B cell (primary cell): ENCODE measurements around the gene KATNAL1. TPM values are rescaled to one million over a fixed set of nuclear protein-coding genes. Genes with fewer than 3 reads are reported as not detected.

Source experiments
- ATAC-seq: fragments of 200-7000 bp; cut with Tn5 transposase; one replicate; pipeline ENCODE4 v1.10.0; 2021; ENCODE audit warnings: low read depth, mild to moderate bottlenecking, moderate number of reproducible peaks, moderate library complexity
- CTCF ChIA-PET: fragments of 350-600 bp; sonication (Branson Sonifier 250); formaldehyde crosslinking; loops from one replicate; lab custom pipeline; 2021; ENCODE audit warnings: antibody characterized with exemption, inconsistent platforms; lab: Charles Lee
- POLR2A ChIA-PET: fragments of 350-600 bp; sonication (Branson Sonifier 250); formaldehyde crosslinking; loops from one replicate; lab custom pipeline; 2021; ENCODE audit warnings: antibody characterized with exemption; lab: Charles Lee
- DNase-seq: peaks from one replicate; pipeline ENCODE4 v3.0.0; 2013
- H2AFZ ChIP-seq: 2 replicates; pipeline ENCODE4 v1.6.1; 2012; ENCODE audit warnings: mild to moderate bottlenecking, low read depth, low read length; ENCODE audit not compliant: insufficient read depth, poor library complexity, severe bottlenecking
- H3K27ac ChIP-seq, 2 donors: 1 replicate in 1 of 2; 2 replicates in 1 of 2; pipeline ENCODE4 v1.5.1; 2012 to 2013; ENCODE audit warnings: low read length in 2 of 2, mild to moderate bottlenecking in 2 of 2, moderate library complexity in 1 of 2
- H3K27me3 ChIP-seq, 4 experiments: fragments of 200-600 bp in 1 of 4; sonication (generic) in 1 of 4; replicated peaks in 1 of 4; 1 replicate in 2 of 4; 2 replicates in 2 of 4; pipeline versions ENCODE4 v1.6.1 to v1.7.0; 2013 to 2016; ENCODE audit warnings: low read length in 3 of 4, mild to moderate bottlenecking in 2 of 4, mixed read lengths in 1 of 4, moderate library complexity in 1 of 4; ENCODE audit not compliant: insufficient read depth in 4 of 4, control insufficient read depth in 3 of 4; ENCODE audit errors: control extremely low read depth in 1 of 4
- H3K36me3 ChIP-seq, 2 experiments: replicated peaks in 1 of 2; 1 replicate in 1 of 2; 2 replicates in 1 of 2; pipeline versions ENCODE4 v1.6.1 to v1.7.1; 2013; ENCODE audit warnings: low read length in 1 of 2; ENCODE audit not compliant: insufficient read depth in 2 of 2, control insufficient read depth in 1 of 2; ENCODE audit errors: control extremely low read depth in 1 of 2, extremely low read depth in 1 of 2
- H3K4me1 ChIP-seq, 2 donors: fragments of 200-600 bp in 1 of 2; sonication (generic) in 1 of 2; 1 replicate in 1 of 2; 2 replicates in 1 of 2; pipeline versions ENCODE4 v1.5.1 to v1.6.1; 2013 to 2017; ENCODE audit warnings: low read length in 2 of 2; ENCODE audit not compliant: control insufficient read depth in 2 of 2, insufficient read depth in 2 of 2
- H3K4me2 ChIP-seq: replicated peaks from 2 replicates; pipeline ENCODE3; 2012; ENCODE audit warnings: mild to moderate bottlenecking, low read depth, low read length; ENCODE audit not compliant: poor library complexity, severe bottlenecking
- H3K4me3 ChIP-seq, 5 experiments: fragments of 200-600 bp in 1 of 5; sonication (generic) in 1 of 5; 1 replicate in 3 of 5; 2 replicates in 2 of 5; pipeline versions ENCODE4 v1.5.1 to v1.7.0; 2011 to 2016; ENCODE audit warnings: low read length in 4 of 5, mild to moderate bottlenecking in 4 of 5, low read depth in 2 of 5, control low read depth in 1 of 5, moderate library complexity in 1 of 5; ENCODE audit not compliant: insufficient read depth in 1 of 5; ENCODE audit errors: control extremely low read depth in 1 of 5, extremely low read depth in 1 of 5
- H3K79me2 ChIP-seq: fragments of 200-600 bp; sonication (generic); one replicate; pipeline ENCODE4 v1.6.0; 2016; ENCODE audit warnings: low read length; ENCODE audit not compliant: control insufficient read depth, insufficient read depth
- H3K9ac ChIP-seq: fragments of 200-600 bp; sonication (generic); 2 replicates; pipeline ENCODE4 v1.6.1; 2017; ENCODE audit warnings: mild to moderate bottlenecking, low read length, moderate library complexity
- H3K9me3 ChIP-seq, 3 donors: one replicate each; pipeline versions ENCODE4 v1.6.1 to v1.7.1; 2013; ENCODE audit warnings: low read length in 2 of 3; ENCODE audit not compliant: control insufficient read depth in 2 of 3, insufficient read depth in 1 of 3; ENCODE audit errors: control extremely low read depth in 1 of 3
- H4K20me1 ChIP-seq: 2 replicates; pipeline ENCODE4 v1.6.0; 2012; ENCODE audit warnings: mild to moderate bottlenecking, low read length; ENCODE audit not compliant: insufficient read depth, control insufficient read depth, poor library complexity, severe bottlenecking
- H3K27ac Mint-ChIP-seq: one replicate; pipeline ENCODE4 v1.8.0; 2021; ENCODE audit warnings: mixed read lengths
- H3K27me3 Mint-ChIP-seq: one replicate; pipeline ENCODE4 v1.8.0; 2021; ENCODE audit warnings: mixed read lengths
- H3K4me1 Mint-ChIP-seq: one replicate; pipeline ENCODE4 v1.8.0; 2021; ENCODE audit warnings: mixed read lengths
- H3K4me3 Mint-ChIP-seq: one replicate; pipeline ENCODE4 v1.8.0; 2021; ENCODE audit warnings: mixed read lengths
- H3K9me3 Mint-ChIP-seq: one replicate; pipeline ENCODE4 v1.8.0; 2022; ENCODE audit warnings: mixed read lengths; ENCODE audit not compliant: insufficient read depth
- EZH2 ChIP-seq: IDR thresholded peaks from 2 replicates; pipeline ENCODE4 v1.6.1; 2012; ENCODE audit warnings: borderline replicate concordance, low read depth, mild to moderate bottlenecking, moderate library complexity, low read length; ENCODE audit not compliant: insufficient read depth, poor library complexity, severe bottlenecking
- WGBS: methylation state at CpG from one replicate; pipeline ENCODE4 v1.1.5; 2013; ENCODE audit warnings: missing lambda C conversion rate; ENCODE audit not compliant: insufficient coverage; 5-methylcytosine and 5-hydroxymethylcytosine counted together
- intact Hi-C: fragments of 100-400 bp; cut with micrococcal nuclease; formaldehyde crosslinking; loops from one replicate; pipeline ENCODE4 v1.10.0; 2022
- polyA plus RNA-seq: library from polyadenylated mRNA; depleted of rRNA; stranded (reverse); fragments of >200 nt; gene quantifications from 2 replicates; pipeline ENCODE4 v1.2.3, GENCODE V29; 2012
- total RNA-seq, 2 donors: library from RNA; stranded (reverse); fragments of 120-200 nt in 1 of 2; gene quantifications; 1 replicate in 1 of 2; 2 replicates in 1 of 2; pipeline versions ENCODE4 v1.2.3 to v1.2.4, GENCODE V29; 2013 to 2022
- TF ChIP-seq, protein P1 (sequence below): fragments of 200-600 bp; IDR thresholded peaks from one replicate; pipeline ENCODE4 v1.8.0; 2022; ENCODE audit warnings: antibody characterized with exemption, mild to moderate bottlenecking

KATNAL1 gene
- total and polyA plus RNA-seq, 2 donors (not counting 1 experiment from before 2014, with no cell fraction given) = 2.7 to 21.9 TPM

GRCh38 chr13:30346153-30346788 lies 38.9 kb upstream of the KATNAL1 start:
- 19% methylated on average over 4 of the region's 5 CpGs for WGBS
- peaks cover 26% of the 10 kb centered on the region for H3K4me1 Mint-ChIP-seq
- POLR2A ChIA-PET = interaction anchor here (1.3 kb wide), 1 partner anchor 231 kb away, joined by 3 read pairs; no protein-coding TSS in a partner anchor

More at GRCh38 chr13:30346153-30346788, 38.9 kb upstream of the KATNAL1 start:
- no peaks in the 10 kb centered on the region for H3K27me3 Mint-ChIP-seq
- H3K79me2 ChIP-seq = no peaks in the 10 kb centered on the region
- CTCF ChIA-PET = interaction anchor here (0.8 to 1.7 kb wide), 7 partner anchors 8 to 457 kb away, joined by 3 to 7 read pairs (median 3); no protein-coding TSS in a partner anchor
- no peak overlapping the region for H2AFZ ChIP-seq
- no peak overlapping the region for H3K27ac ChIP-seq
- DNase-seq (peak; percentile 77), ATAC-seq (peak; percentile 88)
- TF ChIP-seq, protein P1, sequence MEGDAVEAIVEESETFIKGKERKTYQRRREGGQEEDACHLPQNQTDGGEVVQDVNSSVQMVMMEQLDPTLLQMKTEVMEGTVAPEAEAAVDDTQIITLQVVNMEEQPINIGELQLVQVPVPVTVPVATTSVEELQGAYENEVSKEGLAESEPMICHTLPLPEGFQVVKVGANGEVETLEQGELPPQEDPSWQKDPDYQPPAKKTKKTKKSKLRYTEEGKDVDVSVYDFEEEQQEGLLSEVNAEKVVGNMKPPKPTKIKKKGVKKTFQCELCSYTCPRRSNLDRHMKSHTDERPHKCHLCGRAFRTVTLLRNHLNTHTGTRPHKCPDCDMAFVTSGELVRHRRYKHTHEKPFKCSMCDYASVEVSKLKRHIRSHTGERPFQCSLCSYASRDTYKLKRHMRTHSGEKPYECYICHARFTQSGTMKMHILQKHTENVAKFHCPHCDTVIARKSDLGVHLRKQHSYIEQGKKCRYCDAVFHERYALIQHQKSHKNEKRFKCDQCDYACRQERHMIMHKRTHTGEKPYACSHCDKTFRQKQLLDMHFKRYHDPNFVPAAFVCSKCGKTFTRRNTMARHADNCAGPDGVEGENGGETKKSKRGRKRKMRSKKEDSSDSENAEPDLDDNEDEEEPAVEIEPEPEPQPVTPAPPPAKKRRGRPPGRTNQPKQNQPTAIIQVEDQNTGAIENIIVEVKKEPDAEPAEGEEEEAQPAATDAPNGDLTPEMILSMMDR = no peak
- TF ChIP-seq EZH2 = no peak
- H3K27me3 ChIP-seq = no peaks in the 10 kb centered on the region
- peaks cover 23 to 28% of the 10 kb centered on the region in 2 donors for H3K4me1 ChIP-seq
- H3K36me3 ChIP-seq = peaks cover 0 to 1% of the 10 kb centered on the region in 2 experiments
- no peak overlapping the region for H3K4me3 ChIP-seq
- no peaks in the 10 kb centered on the region for H3K9me3 ChIP-seq
- intact Hi-C loops = loop anchor here (2.0 kb wide), 1 partner anchor 13 kb away; no protein-coding TSS in a partner anchor
- H3K27ac Mint-ChIP-seq = peak overlapping the region; percentile 39
- H3K9me3 Mint-ChIP-seq = no peaks in the 10 kb centered on the region
- H3K4me2 ChIP-seq = peak overlapping the region; percentile 61
- H3K9ac ChIP-seq = no peak overlapping the region
- H3K4me3 Mint-ChIP-seq = peak overlapping the region; percentile 60
- no peaks in the 10 kb centered on the region for H4K20me1 ChIP-seq
